Measurements from ENCODE around the gene SWAP70.
"Not testable (repeated sequence)": the region's sequence is repeated elsewhere in the genome, so short reads cannot be mapped to it uniquely, and the experiment has no call there.

Gene SWAP70

GRCh38 chr11:9740202-9740883, 76.5 kb downstream of the SWAP70 start:
- no peak for TF ChIP-seq CTCF (IDR thresholded peaks at IDR 0.05; ENCODE audit: low read depth, low read length)
- H3K36me3 ChIP-seq = peaks cover 36% of the 10 kb centered on the region
- H3K27ac ChIP-seq = no peak overlapping the region
- no peak overlapping the region for H3K4me3 ChIP-seq (ENCODE audit: low read depth, low read length)
- peaks cover 2% of the 10 kb centered on the region for H3K9me3 ChIP-seq (ENCODE audit: severe bottlenecking)
- H3K27me3 ChIP-seq (ENCODE audit: insufficient read depth, low read depth, severe bottlenecking) = no peaks in the 10 kb centered on the region
- no peak for DNase-seq

DNA sequence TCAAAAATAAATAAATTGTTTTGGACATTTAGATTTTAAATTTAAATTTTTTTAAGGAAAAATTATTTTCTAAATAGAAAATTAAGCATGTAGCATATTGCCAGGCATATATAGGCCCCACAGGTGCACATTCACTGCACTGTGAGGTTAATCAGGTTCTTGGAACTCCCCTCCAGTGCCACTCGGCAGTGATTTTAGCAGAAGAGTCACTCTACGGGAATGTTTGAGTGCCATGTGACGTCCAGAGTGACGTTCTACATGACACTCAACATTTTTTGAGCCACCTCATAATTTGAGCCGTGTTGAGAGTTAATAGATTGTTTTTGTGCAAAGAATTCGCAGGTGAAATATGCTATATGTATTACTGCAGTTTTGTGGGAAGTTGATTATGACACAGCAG, 77.4 kb downstream of the SWAP70 start:
- DNase-seq = no peak
- no peak overlapping the region for H3K27ac ChIP-seq
- peaks cover 32% of the 10 kb centered on the region for H3K36me3 ChIP-seq
- TF ChIP-seq CTCF (IDR thresholded peaks at IDR 0.05; ENCODE audit: low read depth, low read length) = no peak
- no peak overlapping the region for H3K4me3 ChIP-seq (ENCODE audit: low read depth, low read length)
- no peaks in the 10 kb centered on the region for H3K9me3 ChIP-seq (ENCODE audit: severe bottlenecking)
- H3K27me3 ChIP-seq (ENCODE audit: insufficient read depth, low read depth, severe bottlenecking) = no peaks in the 10 kb centered on the region

- H3K9me3 ChIP-seq (ENCODE audit: severe bottlenecking); H3K4me3 ChIP-seq (ENCODE audit: low read depth, low read length); DNase-seq; H3K27me3 ChIP-seq (ENCODE audit: insufficient read depth, low read depth, severe bottlenecking); H3K27ac ChIP-seq: not testable (repeated sequence)
- peaks cover 24% of the 10 kb centered on the region for H3K36me3 ChIP-seq
Observed at GRCh38 chr11:9743512-9743911, 79.6 kb downstream of the SWAP70 start.

- no peak for TF ChIP-seq CTCF (IDR thresholded peaks at IDR 0.05; ENCODE audit: low read depth, low read length)
- H3K27me3 ChIP-seq (ENCODE audit: insufficient read depth, low read depth, severe bottlenecking) = no peaks in the 10 kb centered on the region
- peaks cover 13% of the 10 kb centered on the region for H3K36me3 ChIP-seq
- H3K27ac ChIP-seq = no peak overlapping the region
- H3K4me3 ChIP-seq (ENCODE audit: low read depth, low read length) = no peak overlapping the region
- H3K9me3 ChIP-seq (ENCODE audit: severe bottlenecking) = no peaks in the 10 kb centered on the region
- DNase-seq = no peak
Observed at GRCh38 chr11:9745411-9746211, 81.7 kb downstream of the SWAP70 start.

- no peak for DNase-seq
- no peak overlapping the region for H3K4me3 ChIP-seq (ENCODE audit: low read depth, low read length)
- no peaks in the 10 kb centered on the region for H3K9me3 ChIP-seq (ENCODE audit: severe bottlenecking)
- no peaks in the 10 kb centered on the region for H3K27me3 ChIP-seq (ENCODE audit: insufficient read depth, low read depth, severe bottlenecking)
- peaks cover 3% of the 10 kb centered on the region; the same call in 1 of the 2 replicates for H3K36me3 ChIP-seq
- no peak for TF ChIP-seq CTCF (IDR thresholded peaks at IDR 0.05; ENCODE audit: low read depth, low read length)
- H3K27ac ChIP-seq = no peak overlapping the region
Observed at GRCh38 chr11:9747229-9747628, 83.4 kb downstream of the SWAP70 start.

GRCh38 chr11:9747828-9748227, 84.0 kb downstream of the SWAP70 start:
- Histone ChIP-seq H3K4me3 (ENCODE audit: low read depth, low read length) (no peak overlapping the region), H3K27me3 (ENCODE audit: insufficient read depth, low read depth, severe bottlenecking) (no peaks in the 10 kb centered on the region), H3K36me3 (peaks cover 3% of the 10 kb centered on the region; the same call in 1 of the 2 replicates), H3K27ac (no peak overlapping the region), H3K9me3 (ENCODE audit: severe bottlenecking) (no peaks in the 10 kb centered on the region)
- DNase-seq = no peak
- TF ChIP-seq CTCF (IDR thresholded peaks at IDR 0.05; ENCODE audit: low read depth, low read length) = no peak
